Endothelial cell of umbilical vein (primary cell): Measurements from ENCODE around the gene DYNC2H1. TPM values are rescaled to one million over a fixed set of nuclear protein-coding genes. Genes with fewer than 3 reads are reported as not detected.

Source experiments
- BruUV-seq: library from RNA; stranded (reverse); fragments of 400-500 nt; replicated peaks from 2 replicates; lab custom pipeline; 2021; lab: Mats Ljungman, UMichigan
- CTCF ChIA-PET: fragments of 300-600, 350-600 bp; sonication (Branson Sonifier 250); formaldehyde crosslinking; loops from one replicate; lab custom pipeline; 2021; ENCODE audit warnings: antibody characterized with exemption, inconsistent platforms; lab: Charles Lee
- POLR2A ChIA-PET: fragments of 300-600, 350-600 bp; sonication (Branson Sonifier 250); formaldehyde crosslinking; loops from one replicate; lab custom pipeline; 2021; ENCODE audit warnings: antibody characterized with exemption, inconsistent platforms; lab: Charles Lee
- DNase-seq: peaks from one replicate; pipeline ENCODE4 v3.0.0-alpha.2; 2011; ENCODE audit warnings: low read depth, low spot score
- FAIRE-seq: peaks from 2 replicates; lab custom pipeline; 2011; peaks lifted over from hg19 to GRCh38; lab: Jason Lieb, UNC
- H2AFZ ChIP-seq: 2 replicates; pipeline ENCODE4 v1.6.0; 2012; ENCODE audit warnings: low read depth, low read length, control low read depth, inconsistent platforms
- H3K27ac ChIP-seq: 2 replicates; pipeline ENCODE4 v1.5.1; 2011; ENCODE audit warnings: low read depth, mild to moderate bottlenecking, control low read depth, low read length, moderate library complexity; ENCODE audit not compliant: insufficient read depth
- H3K27me3 ChIP-seq, 2 experiments: 2 replicates each; pipeline versions ENCODE4 v1.6.0 to v1.6.1; 2011; ENCODE audit warnings: low read length in 2 of 2, mixed read lengths in 1 of 2; ENCODE audit not compliant: control insufficient read depth in 2 of 2, insufficient read depth in 2 of 2
- H3K36me3 ChIP-seq, 2 experiments: 2 replicates in 1 of 2; 3 replicates in 1 of 2; pipeline ENCODE4 v1.5.1; 2011; ENCODE audit warnings: low read length in 2 of 2, mild to moderate bottlenecking in 1 of 2, moderate library complexity in 1 of 2; ENCODE audit not compliant: control insufficient read depth in 2 of 2, insufficient read depth in 2 of 2; ENCODE audit errors: extremely low read depth in 1 of 2
- H3K4me1 ChIP-seq: 3 replicates; pipeline ENCODE4 v1.5.1; 2011; ENCODE audit warnings: mild to moderate bottlenecking, low read length; ENCODE audit not compliant: control insufficient read depth, insufficient read depth; ENCODE audit errors: extremely low read depth
- H3K4me2 ChIP-seq: 2 replicates; pipeline ENCODE4 v1.6.1; 2011; ENCODE audit warnings: low read length, control low read depth, mixed read lengths; ENCODE audit not compliant: insufficient read depth
- H3K4me3 ChIP-seq, 3 experiments: fragments of 200-600 bp in 1 of 3; sonication (generic), shearing (Covaris generic) in 1 of 3; replicated peaks in 1 of 3; 2 replicates each; pipeline ENCODE4 v1.5.1; 2011 to 2016; ENCODE audit warnings: control low read depth in 3 of 3, low read length in 3 of 3, mild to moderate bottlenecking in 2 of 3, inconsistent platforms in 1 of 3, low read depth in 1 of 3, moderate library complexity in 1 of 3; ENCODE audit not compliant: insufficient read depth in 1 of 3
- H3K79me2 ChIP-seq: 2 replicates; pipeline ENCODE4 v1.6.0; 2012; ENCODE audit warnings: low read length, inconsistent platforms; ENCODE audit not compliant: control insufficient read depth, insufficient read depth
- H3K9ac ChIP-seq: replicated peaks from 2 replicates; pipeline ENCODE3; 2011; ENCODE audit warnings: low read length, control low read depth; ENCODE audit not compliant: insufficient read depth; ENCODE audit errors: extremely low read depth
- H3K9me1 ChIP-seq: replicated peaks from 3 replicates; pipeline ENCODE4 v1.6.0; 2011; ENCODE audit warnings: mild to moderate bottlenecking, low read length; ENCODE audit not compliant: control insufficient read depth, insufficient read depth; ENCODE audit errors: extremely low read depth
- H3K9me3 ChIP-seq: replicated peaks from 2 replicates; pipeline ENCODE4 v1.5.1; 2012; ENCODE audit warnings: low read length, inconsistent platforms; ENCODE audit not compliant: control insufficient read depth, insufficient read depth
- H4K20me1 ChIP-seq: replicated peaks from 2 replicates; pipeline ENCODE3; 2011; ENCODE audit warnings: mild to moderate bottlenecking, low read length; ENCODE audit not compliant: control insufficient read depth, insufficient read depth; ENCODE audit errors: extremely low read depth
- CTCF ChIP-seq, 2 donors: IDR thresholded peaks; 1 replicate in 1 of 2; 2 replicates in 1 of 2; pipeline ENCODE4 v1.5.1; 2011; ENCODE audit warnings: low read length in 2 of 2, mild to moderate bottlenecking in 2 of 2, moderate library complexity in 2 of 2, control low read depth in 1 of 2, inconsistent platforms in 1 of 2, low read depth in 1 of 2; ENCODE audit not compliant: insufficient read depth in 1 of 2; ENCODE audit errors: extremely low read depth in 1 of 2
- EZH2 ChIP-seq: IDR thresholded peaks from 2 replicates; pipeline ENCODE4 v1.6.1; 2012; ENCODE audit warnings: borderline replicate concordance, low read depth, mild to moderate bottlenecking, moderate library complexity, low read length, inconsistent platforms; ENCODE audit not compliant: severe bottlenecking
- GATA2 ChIP-seq: IDR thresholded peaks from 2 replicates; pipeline ENCODE4 v1.7.0; 2011; ENCODE audit warnings: low read depth, mild to moderate bottlenecking, moderate library complexity, mixed read lengths, low read length; ENCODE audit not compliant: insufficient read length, insufficient read depth
- JUN ChIP-seq: IDR thresholded peaks from 2 replicates; pipeline ENCODE4 v1.6.1; 2011; ENCODE audit warnings: borderline replicate concordance, low read depth; ENCODE audit not compliant: insufficient read length, insufficient read depth
- MAX ChIP-seq: IDR thresholded peaks from 2 replicates; pipeline ENCODE4 v1.6.1; 2011; ENCODE audit not compliant: insufficient read depth, insufficient read length
- POLR2A ChIP-seq: IDR thresholded peaks from 2 replicates; pipeline ENCODE4 v1.6.1; 2012; ENCODE audit warnings: low read depth, mild to moderate bottlenecking, control low read depth, low read length
- POLR2AphosphoS5 ChIP-seq: IDR thresholded peaks from 2 replicates; pipeline ENCODE4 v1.6.1; 2012; ENCODE audit warnings: low read depth, mild to moderate bottlenecking, control low read depth, low read length, moderate library complexity; ENCODE audit not compliant: insufficient read depth
- dilution Hi-C: fragments of 300-500 bp; cut with MboI; formaldehyde crosslinking; loops from one replicate; pipeline ENCODE4 v1.15.0; 2019; ENCODE audit warnings: low sequenced_read_pairs; ENCODE audit not compliant: extremely low pct_ligation_motif_present
- intact Hi-C: fragments of 100-400 bp; cut with micrococcal nuclease; formaldehyde crosslinking; loops from one replicate; pipeline ENCODE4 v1.10.0; 2022
- polyA plus RNA-seq, 4 experiments: library from polyadenylated mRNA; depleted of rRNA in 3 of 4; stranded (reverse) in 3 of 4; unstranded in 1 of 4; fragments of >200 nt; gene quantifications; 2 replicates each; pipeline versions ENCODE4 v1.2.1 to v1.2.3, GENCODE V29; 2011 to 2012; ENCODE audit warnings: missing spikeins in 1 of 4
- total RNA-seq: library from RNA; stranded (reverse); gene quantifications from 2 replicates; pipeline ENCODE4 v1.2.3, GENCODE V29; 2021

Gene DYNC2H1
- total and polyA plus RNA-seq, 2 donors (not counting 3 experiments of a cell fraction or from before 2014, with no cell fraction given): 1.9 to 4.2 TPM

GRCh38 chr11:103112364-103112763, 3.1 kb downstream of the DYNC2H1 start:
- no peak overlapping the region for H3K4me3 ChIP-seq
- TF ChIP-seq EZH2: no peak
- TF ChIP-seq POLR2A: no peak
- TF ChIP-seq GATA2: no peak
- TF ChIP-seq POLR2AphosphoS5: no peak
- TF ChIP-seq JUN: no peak
- no peak for TF ChIP-seq CTCF (IDR thresholded peaks at IDR 0.05; ENCODE audit: extremely low read depth in 1 of 2, insufficient read depth in 1 of 2, low read depth in 1 of 2, low read length in 2 of 2)
- TF ChIP-seq MAX: no peak
- no peaks in the 10 kb centered on the region for H3K79me2 ChIP-seq
- no peak overlapping the region for H3K9ac ChIP-seq
- no peak overlapping the region for H3K4me2 ChIP-seq
- no peaks in the 10 kb centered on the region for H3K9me3 ChIP-seq
- no peak for DNase-seq
- dilution Hi-C loops (no loop called here), intact Hi-C loops (no loop called here)
- H3K4me1 ChIP-seq: peaks cover 14% of the 10 kb centered on the region
- H4K20me1 ChIP-seq: peaks cover 2% of the 10 kb centered on the region
- H3K27ac ChIP-seq: no peak overlapping the region
- no TSS peak for BruUV-seq
- POLR2A ChIA-PET: no interaction called here
- H3K9me1 ChIP-seq: no peaks in the 10 kb centered on the region
- H3K27me3 ChIP-seq: peaks cover 4 to 10% of the 10 kb centered on the region in 2 experiments
- CTCF ChIA-PET: interaction anchor here (0.8 to 1.5 kb wide), 2 partner anchors 20 to 189 kb away, joined by 3 read pairs; partner anchors contain the start of gene DCUN1D5
- no peaks in the 10 kb centered on the region for H3K36me3 ChIP-seq
- no peak for FAIRE-seq
- no peak overlapping the region for H2AFZ ChIP-seq
